Measurements from ENCODE around the gene EBP. TPM values are rescaled to one million over a fixed set of nuclear protein-coding genes. Genes with fewer than 3 reads are reported as not detected.

Gene EBP
- total RNA-seq, 3 donors from 2014 or later: 20.3 to 22.0 (median 20.6) TPM

DNA sequence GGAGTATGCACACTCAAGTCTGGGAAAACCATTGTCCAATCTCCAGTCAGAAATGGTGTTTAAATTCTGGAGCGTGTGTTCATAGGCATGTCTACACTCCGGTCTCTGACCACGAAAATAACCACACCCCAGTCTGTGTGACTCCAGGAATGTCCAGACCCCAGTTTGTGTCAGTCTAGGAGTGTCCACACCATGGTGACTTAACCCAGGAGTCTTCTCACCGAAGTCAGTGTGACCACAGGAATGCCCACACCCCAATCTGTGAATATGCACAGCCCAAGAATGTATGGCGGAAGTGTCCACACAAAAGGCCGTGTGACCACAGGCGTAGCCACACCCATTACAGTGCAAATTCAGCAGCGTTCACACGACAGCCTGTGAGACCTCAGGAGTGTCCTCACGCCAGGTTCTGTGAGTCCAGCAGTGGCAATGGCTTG, 34.2 kb upstream of the EBP start:
- Histone ChIP-seq H3K36me3 (no peaks in the 10 kb centered on the region), H3K27ac (no peak overlapping the region), H3K4me1 (no peaks in the 10 kb centered on the region), H3K9me3 (peaks cover 0 to 11% of the 10 kb centered on the region in 2 donors), H3K27me3 (peaks cover 0 to 24% of the 10 kb centered on the region in 2 donors), H3K4me3 (no peak overlapping the region)
- intact Hi-C loops (cut with DNase I; ENCODE audit: low total_unique reads): loop anchor here (1.0 kb wide), 1 partner anchor 16 kb away; no protein-coding TSS in a partner anchor
- TF ChIP-seq POLR2A (IDR thresholded peaks at IDR 0.05) (no peak), CTCF (IDR thresholded peaks at IDR 0.05) (no peak), POLR2AphosphoS5 (IDR thresholded peaks at IDR 0.05) (no peak)
- no peak for DNase-seq (ENCODE audit: low spot score in 2 of 2)

GRCh38 chrX:48488034-48488433, 33.6 kb upstream of the EBP start:
- TF ChIP-seq CTCF (IDR thresholded peaks at IDR 0.05) (no peak), POLR2AphosphoS5 (IDR thresholded peaks at IDR 0.05) (no peak), POLR2A (IDR thresholded peaks at IDR 0.05) (no peak)
- DNase-seq (ENCODE audit: low spot score in 2 of 2): no peak
- peaks cover 0 to 24% of the 10 kb centered on the region in 2 donors for H3K27me3 ChIP-seq
- H3K27ac ChIP-seq: no peak overlapping the region
- H3K36me3 ChIP-seq: no peaks in the 10 kb centered on the region
- no peak overlapping the region for H3K4me3 ChIP-seq
- H3K9me3 ChIP-seq: peaks cover 0 to 11% of the 10 kb centered on the region in 2 donors
- intact Hi-C loops (cut with DNase I; ENCODE audit: low total_unique reads): no loop called here
- no peaks in the 10 kb centered on the region for H3K4me1 ChIP-seq

- Histone ChIP-seq H3K27me3 (peaks cover 0 to 24% of the 10 kb centered on the region in 2 donors), H3K4me1 (no peaks in the 10 kb centered on the region), H3K9me3 (peaks cover 0 to 11% of the 10 kb centered on the region in 2 donors), H3K36me3 (no peaks in the 10 kb centered on the region), H3K27ac (no peak overlapping the region), H3K4me3 (no peak overlapping the region)
- DNase-seq (ENCODE audit: low spot score in 2 of 2): no peak
- intact Hi-C loops (cut with DNase I; ENCODE audit: low total_unique reads): no loop called here
- no peak for TF ChIP-seq POLR2AphosphoS5 (IDR thresholded peaks at IDR 0.05)
- no peak for TF ChIP-seq CTCF (IDR thresholded peaks at IDR 0.05)
- no peak for TF ChIP-seq POLR2A (IDR thresholded peaks at IDR 0.05)
Measured at GRCh38 chrX:48489296-48489695, 32.3 kb upstream of the EBP start.

DNA sequence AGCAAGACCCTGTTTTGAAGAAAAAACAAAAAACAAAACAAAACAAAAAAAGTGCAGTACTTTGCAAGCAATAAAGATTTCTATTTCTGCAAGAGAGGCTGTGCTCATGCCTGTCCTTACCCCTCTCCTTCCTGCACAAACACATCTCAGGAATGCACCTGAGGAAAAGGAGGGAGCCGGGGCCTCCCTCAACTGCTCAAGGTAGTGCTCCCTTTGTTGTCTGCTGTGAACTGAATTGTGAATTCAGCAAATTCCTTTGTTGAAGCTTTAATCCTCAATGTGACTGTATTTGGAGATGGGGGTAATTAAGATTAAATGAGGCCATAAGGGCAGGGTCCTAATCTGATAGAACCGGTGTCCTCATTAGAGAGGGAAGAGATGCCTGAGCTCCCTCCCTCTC, 31.7 kb upstream of the EBP start:
- Histone ChIP-seq H3K4me1 (no peaks in the 10 kb centered on the region), H3K27me3 (peaks cover 0 to 24% of the 10 kb centered on the region in 2 donors), H3K36me3 (no peaks in the 10 kb centered on the region), H3K27ac (no peak overlapping the region), H3K4me3 (no peak overlapping the region), H3K9me3 (peaks cover 0 to 11% of the 10 kb centered on the region in 2 donors)
- no peak for TF ChIP-seq POLR2AphosphoS5 (IDR thresholded peaks at IDR 0.05)
- no peak for TF ChIP-seq POLR2A (IDR thresholded peaks at IDR 0.05)
- TF ChIP-seq CTCF (IDR thresholded peaks at IDR 0.05): no peak
- DNase-seq (ENCODE audit: low spot score in 2 of 2): no peak
- intact Hi-C loops (cut with DNase I; ENCODE audit: low total_unique reads): no loop called here

- H3K4me3 ChIP-seq: no peak overlapping the region
- TF ChIP-seq POLR2AphosphoS5 (IDR thresholded peaks at IDR 0.05): no peak
- TF ChIP-seq POLR2A (IDR thresholded peaks at IDR 0.05): no peak
- TF ChIP-seq CTCF (IDR thresholded peaks at IDR 0.05): no peak
- no peaks in the 10 kb centered on the region for H3K4me1 ChIP-seq
- no peak overlapping the region for H3K27ac ChIP-seq
- peaks cover 0 to 25% of the 10 kb centered on the region in 2 donors for H3K27me3 ChIP-seq
- no peak for DNase-seq (ENCODE audit: low spot score in 2 of 2)
- H3K36me3 ChIP-seq: no peaks in the 10 kb centered on the region
- peaks cover 0 to 11% of the 10 kb centered on the region in 2 donors for H3K9me3 ChIP-seq
- intact Hi-C loops (cut with DNase I; ENCODE audit: low total_unique reads): no loop called here
Measured at GRCh38 chrX:48490661-48491060, 30.9 kb upstream of the EBP start.

Measured in breast epithelium (tissue), 4 donors.